Measurements from ENCODE around the gene SYNE2.

Gene SYNE2

DNA sequence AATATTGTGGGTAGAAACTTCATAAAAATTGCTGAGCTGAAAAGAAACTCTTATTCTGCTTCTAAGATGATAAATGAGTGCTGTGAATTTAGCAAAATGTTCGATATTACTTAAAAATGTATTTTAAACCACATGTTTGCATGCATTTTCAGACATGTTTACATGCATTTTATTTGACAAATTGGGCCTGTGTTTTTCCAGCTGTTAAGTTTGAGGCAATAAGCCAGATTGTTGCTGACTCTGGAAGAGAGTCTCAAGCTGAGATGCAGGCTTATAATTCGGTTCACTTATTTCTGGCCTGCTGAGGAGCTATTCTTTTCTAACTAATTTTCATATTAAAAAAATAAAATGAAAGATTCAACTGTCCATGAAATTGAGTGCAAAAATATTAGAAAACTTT is 110.1 kb downstream of the SYNE2 start:
- DNase-seq: no peak

DNA sequence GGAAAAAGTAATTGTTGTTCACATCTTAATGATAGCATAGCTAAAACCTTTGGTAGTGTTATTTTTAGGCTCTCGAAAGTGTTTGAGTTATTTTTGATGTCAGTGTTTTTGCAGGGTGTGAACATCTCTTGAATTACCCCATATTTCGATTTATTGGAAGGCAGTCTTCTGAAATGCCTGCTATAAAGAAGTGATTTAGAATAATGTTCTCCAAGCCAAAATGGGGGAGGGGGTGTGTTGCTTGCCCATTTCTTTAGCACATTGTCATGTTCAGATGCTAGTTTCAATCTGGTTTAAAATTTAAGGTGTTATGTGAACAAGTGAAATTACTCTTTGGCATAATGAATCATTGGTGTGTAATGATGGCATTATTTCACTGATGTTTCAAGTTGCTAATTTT is 110.6 kb downstream of the SYNE2 start:
- DNase-seq: no peak

DNA sequence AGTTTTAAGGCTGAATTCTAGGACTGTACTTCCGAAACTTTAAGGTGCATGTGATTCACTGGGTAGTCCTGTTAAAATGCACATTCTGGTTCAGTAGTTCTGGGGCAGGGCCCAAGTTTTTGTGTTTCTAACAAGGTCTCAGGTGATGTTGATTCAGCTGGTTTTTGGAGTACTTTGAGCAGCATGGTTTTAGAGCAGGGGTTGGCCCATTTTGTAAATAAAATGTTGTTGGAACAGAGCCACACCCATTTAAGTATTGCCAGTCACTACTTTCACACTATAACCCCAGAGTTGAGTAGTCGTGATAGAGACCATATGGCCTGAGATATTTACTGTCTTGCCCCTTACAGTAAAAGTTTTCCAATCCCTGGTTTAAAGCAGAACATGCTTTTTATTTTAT is 111.3 kb downstream of the SYNE2 start:
- no peak for DNase-seq

DNA sequence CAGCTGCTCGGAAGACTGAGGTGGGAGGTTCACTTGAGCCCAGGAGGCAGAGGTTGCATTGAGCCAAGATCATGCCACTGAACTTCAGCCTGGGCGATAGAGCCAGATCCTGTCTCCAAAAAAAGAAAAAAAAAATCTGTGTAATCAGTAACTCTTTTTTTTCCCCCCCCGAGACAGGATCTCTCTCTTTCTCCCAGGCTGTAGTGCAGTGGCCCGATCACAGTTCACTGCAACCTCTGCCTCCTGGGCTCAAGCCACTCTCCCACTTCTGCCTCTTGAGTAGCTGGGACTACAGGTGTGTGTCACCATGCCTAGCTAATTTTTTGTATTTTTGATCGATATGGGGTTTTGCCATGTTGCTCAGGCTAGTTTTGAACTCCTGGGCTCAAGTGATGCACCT is 113.6 kb downstream of the SYNE2 start:
- no peak for DNase-seq

DNA sequence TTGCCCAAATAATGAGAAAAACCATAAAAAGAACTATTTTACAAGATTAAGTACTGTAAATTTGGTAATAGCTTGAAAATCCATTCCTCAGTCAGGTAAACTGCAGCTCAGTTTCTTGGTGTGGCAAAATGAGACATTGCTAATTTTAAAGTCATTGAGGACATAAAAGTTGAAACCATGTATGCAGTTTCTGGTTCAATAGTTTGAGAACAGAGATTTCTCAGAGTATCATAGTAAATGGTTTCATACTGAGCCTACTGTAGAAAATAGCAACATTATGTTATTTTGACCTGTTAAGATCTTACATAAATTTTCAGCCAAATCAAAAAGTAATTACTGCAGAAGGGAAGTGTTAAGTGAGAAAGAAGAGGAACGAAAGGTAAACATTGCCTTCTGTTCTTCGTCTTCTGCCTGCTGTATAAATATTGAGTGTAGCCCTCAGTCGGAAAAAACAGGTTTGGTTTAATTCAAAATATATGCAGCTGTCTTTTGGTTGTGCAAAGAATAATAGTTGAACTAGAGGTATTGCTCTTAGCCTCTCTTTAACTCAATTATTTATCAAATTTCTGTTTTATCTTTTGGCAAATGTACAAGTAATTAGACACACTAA is 119.6 kb downstream of the SYNE2 start:
- DNase-seq: peak; percentile 42

DNA sequence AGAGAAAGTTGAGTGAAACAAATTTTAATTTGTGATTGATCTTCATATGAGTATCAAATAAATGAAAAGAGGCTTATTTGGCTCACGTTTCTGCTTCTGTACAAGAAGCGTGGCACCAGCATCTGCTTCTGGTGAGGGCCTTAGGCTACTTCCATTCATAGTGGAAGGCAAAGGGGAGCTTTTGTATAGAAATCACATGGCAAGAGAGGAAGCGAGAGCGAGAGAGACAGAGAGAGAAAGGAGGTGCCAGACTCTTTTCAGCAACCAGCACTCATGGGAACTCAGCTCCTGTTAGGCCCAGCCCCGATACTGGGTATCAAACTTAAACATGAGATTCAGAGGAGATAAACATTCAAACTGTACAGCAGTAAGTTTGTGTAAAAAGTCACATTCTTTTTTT is 121.4 kb downstream of the SYNE2 start:
- DNase-seq: no peak

DNA sequence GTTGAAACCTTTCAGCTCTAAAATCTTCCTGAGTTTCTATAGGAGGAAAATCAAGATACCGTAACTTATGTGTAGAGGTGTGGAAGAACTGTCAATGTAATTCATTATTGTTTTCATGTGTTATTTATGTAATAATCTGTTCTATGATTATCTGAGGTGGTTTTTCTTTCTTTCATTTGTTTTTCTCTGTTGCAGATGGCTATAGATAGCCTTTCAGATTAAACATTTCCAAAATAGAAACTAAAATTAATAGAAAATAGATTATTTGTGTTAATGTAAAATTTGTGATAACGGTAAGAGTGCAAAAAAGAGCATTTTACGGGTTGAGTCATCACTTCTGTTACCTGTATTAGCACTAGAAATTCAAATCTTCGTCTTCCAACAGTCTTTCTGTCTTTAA is 128.8 kb downstream of the SYNE2 start:
- DNase-seq: no peak

DNA sequence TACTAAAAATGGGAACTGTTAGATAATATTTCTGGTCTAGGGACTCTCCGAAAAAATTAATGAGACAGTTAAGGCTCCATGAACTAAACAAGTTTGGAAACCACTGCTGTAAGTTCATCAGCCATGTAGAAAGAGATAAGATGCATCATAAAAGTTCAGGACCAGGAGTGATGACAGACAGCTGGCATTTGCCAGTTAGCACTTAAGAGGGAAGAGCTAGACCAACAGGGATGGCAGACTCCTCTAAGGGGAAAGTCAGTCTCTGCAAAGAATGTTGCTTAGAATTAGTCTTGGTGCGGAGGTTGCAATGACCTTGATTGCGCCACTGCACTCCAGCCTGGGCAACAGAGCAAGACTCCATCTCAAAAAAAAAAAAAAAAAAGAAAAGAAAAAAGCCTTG is 129.4 kb downstream of the SYNE2 start:
- no peak for DNase-seq

DNA sequence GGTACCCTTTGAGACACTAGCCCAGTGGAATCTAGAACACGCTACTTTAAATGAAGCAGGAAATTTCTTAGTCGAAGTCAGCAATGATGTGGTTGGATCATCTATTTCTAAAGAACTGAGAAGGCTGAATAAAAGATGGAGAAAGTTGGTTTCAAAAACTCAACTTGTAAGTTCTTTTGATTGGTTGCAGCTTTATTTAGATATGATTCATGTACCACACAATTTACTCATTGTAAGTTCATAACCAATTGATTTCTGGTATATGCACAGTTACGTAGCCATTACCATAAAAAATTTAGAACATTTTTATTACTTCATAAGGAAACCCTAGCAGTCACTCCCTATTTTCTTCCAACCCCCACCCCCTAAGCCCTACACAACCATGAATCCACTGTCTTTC is 129.8 kb downstream of the SYNE2 start:
- DNase-seq: no peak

DNA sequence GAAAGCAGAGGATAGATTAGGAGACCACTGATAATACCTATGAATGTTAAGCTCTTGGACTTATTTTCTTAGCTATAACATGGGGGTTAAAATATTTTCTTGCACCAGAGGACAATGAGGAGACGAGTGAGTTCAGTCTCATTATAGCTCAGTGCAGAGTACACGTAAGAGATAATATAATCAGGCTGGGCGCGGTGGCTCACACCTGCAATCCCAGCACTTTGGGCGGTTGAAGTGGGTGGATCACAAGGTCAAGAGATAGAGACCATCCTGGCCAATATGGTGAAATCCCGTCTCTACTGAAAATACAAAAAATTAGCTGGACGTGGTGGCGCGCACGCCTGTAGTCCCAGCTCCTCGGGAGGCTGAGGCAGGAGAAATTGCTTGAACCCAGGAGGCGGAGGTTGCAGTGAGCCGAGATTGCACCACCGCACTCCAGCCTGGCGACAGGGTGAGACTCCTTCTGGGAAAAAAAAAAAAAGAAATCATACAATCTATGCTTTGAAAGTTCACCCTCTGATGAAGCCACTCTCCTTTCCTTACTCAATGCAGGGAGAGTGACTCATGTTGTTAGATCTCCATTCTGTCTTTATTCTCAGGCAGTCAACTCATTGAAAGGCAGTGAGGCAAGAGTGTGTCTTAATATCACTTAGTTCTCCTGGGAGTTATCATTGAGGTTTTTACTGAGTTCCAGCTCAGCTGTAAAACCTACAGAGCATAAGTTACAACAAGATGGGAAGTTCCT is 134.2 kb downstream of the SYNE2 start:
- DNase-seq: peak; percentile 14

DNA sequence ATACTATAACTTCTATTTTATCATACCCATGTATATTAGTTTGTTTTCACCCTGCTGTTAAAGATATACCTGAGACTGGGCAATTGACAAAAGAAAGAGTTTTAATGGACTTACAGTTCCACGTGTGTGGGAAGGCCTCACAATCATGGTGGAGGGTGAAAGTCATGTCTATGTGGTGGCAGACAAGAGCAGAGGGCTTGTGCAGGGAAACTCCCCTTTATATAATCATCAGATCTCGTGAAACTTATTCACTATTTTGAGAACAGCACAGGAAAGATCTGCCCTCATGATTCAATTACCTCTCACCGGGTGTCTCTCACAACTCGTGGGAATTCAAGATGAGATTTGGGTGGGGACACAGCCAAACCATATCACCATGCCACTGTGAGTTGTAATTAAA is 135.8 kb downstream of the SYNE2 start:
- no peak for DNase-seq

DNA sequence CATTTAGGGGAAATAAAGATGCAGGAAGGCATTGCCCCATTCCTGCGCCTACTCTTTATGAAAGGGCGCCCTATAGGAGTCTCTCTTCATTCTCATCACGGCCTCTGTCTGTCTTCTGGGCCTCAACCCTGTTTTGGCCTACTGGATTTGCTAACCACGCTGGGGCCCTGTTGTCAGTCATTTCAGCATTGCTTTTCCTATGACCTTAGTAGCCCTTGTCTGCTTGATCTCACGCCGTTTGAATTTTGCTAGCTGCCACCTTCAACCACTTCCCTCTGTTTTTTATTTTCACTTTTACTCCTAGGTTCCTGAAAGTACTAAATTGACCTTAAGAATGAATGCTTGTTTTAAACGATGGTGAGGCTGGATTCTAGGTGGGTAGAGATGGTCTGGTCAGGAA is 139.0 kb downstream of the SYNE2 start:
- no peak for DNase-seq

DNA sequence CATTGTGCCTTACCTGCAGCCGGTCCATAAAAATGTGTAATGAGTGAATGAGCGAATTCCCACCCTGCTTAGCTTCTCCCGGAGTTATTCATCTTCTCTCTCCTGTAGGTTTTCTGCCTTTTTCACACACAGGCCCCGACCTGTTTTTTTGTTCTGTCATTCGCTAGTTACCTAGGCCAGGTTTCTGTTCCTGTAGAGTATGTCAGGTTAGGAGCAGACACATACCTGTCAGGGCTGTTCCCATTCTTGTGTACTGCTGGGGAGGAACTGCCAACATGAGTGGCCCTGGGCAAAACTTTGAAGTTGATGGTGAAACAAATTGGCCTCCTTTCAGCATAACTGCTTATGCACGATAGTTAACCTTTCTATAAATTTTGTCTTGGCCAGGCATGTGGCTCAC is 140.1 kb downstream of the SYNE2 start:
- no peak for DNase-seq

DNA sequence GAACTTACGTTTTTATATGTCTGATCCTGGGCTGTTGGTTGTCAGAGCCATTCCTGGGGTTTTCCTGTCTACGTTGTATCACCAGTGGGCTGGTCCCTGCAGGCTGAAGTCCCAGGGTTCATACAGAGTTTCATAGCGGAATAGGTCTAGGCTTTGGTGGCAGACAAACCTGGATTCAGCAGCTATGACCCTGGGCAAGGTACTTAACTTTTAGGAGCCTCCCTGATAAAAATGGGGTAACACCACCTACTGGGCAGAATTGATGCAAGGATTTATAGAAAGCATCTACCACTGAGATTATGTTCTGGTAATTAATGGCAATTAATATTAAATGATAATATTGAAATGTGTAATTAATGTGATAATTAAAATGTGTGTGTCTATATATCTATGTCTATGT is 141.2 kb downstream of the SYNE2 start:
- no peak for DNase-seq

DNA sequence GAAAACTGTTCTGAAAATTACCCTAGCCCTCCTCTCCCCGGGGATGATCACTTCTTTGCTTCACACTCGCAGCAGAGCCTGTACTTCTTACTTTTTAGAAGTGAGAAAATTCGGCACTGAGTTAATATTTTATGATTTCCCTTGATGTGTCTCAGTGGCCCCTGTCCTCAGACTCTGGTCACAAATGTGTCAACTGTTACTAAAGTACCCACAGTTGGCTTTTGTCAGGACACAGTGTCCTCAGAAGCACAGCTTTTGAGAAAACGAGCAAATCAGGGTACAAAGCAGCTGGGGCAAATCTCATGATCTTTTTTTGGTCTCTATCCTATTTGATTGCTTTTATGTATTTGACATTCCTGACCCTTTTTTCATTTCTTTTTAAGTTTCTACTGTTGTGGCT is 142.5 kb downstream of the SYNE2 start:
- no peak for DNase-seq

DNA sequence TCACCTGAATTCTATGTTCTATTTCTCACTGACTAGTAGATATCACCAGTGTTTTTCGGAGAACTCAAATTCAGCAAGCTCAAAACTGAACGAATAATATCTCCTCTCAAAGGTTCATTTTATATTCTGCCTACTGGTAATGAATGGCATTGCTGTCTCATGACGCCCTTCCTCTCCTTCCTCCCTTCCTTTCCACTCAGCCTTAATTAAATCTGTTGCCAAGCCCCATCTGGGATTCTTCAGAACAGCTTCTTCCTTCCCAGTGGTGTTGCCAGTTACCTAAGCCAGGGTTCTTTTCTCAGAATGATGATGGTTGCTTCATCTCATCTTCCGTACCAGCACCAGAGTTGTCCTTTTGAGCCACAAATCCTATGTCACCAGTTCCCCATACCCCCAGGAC is 143.2 kb downstream of the SYNE2 start:
- no peak for DNase-seq

DNA sequence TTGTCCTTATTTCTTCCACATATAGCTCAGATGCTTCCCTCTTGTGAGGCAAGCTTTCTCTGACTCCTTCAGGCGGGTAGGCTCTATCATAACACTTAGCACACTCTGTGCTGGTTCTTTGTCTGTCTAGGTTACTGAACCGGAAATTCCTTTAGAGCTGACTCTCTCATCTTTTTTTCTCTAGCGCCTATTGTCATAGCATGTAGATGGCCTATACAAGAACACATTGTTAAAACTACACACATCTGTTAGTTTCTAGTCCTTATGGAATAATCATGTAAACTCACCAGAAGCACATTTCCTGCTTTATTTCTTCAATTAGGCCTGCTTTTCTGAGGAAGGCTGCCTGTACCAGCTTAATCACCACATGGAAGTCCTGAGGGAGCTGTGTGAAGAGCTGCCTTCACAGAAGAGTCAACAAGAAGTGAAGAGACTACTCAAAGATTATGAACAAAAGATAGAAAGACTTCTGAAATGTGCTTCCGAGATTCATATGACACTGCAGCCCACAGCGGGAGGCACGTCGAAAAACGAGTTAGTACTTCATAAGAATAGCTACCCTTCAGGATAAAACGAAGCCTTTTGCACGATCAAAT is 143.9 kb downstream of the SYNE2 start:
- DNase-seq: no peak

DNA sequence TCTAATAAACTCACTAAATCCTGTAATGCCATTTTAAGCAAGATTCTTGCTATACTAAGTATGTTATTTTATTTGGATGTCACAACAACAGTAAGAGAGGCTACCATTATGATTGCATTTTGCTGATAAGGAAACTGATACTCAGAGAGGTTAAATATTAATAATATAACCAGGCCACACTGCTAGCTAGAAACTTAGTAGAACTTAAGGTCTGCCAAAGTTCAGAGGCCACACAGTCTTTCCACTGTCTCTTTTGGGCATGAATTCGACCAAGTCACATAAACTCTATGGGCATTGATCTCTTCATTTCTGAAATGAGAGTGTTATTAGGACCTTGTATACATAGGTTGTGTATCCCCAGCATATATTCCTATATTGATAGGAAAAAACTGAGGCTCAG is 147.9 kb downstream of the SYNE2 start:
- no peak for DNase-seq

DNA sequence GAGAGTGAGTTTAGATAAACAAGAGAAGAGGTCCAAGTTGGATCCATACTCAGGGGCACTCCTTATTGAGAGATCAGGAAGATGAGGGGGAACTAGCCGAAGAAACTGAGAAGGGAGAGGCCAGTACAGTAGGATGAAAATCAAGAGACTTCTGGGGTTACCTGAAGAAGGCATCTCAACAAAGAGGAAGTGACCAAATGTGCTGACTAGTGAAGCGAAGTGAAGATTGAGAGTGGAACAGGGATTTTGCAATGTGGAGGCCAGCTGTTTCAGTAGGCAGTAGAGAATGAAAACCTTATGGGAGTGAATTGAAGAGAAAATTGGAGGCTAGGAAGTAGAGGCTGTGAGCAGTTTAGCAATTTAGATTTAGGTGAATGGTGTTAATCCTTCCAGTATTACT is 153.0 kb downstream of the SYNE2 start:
- DNase-seq: no peak

DNA sequence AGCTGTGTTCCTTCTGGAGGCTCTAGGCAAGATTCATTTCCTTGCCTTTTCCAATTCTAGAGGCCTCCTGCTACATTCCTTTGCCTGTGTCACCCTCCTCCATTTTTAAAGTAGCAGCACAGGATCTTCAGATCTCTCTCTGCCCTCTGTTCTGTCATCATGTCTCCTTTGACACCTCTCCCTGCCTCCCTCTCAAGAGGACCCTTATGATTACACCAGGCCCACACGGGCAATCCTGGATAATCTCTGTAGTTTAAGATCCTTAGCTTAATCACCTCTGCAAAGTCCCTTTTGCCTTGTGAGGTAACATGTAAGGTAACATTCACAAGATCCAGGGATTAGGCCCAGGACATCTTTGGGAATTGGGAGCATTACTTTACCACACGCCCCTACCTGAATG is 155.2 kb downstream of the SYNE2 start:
- DNase-seq: no peak

DNA sequence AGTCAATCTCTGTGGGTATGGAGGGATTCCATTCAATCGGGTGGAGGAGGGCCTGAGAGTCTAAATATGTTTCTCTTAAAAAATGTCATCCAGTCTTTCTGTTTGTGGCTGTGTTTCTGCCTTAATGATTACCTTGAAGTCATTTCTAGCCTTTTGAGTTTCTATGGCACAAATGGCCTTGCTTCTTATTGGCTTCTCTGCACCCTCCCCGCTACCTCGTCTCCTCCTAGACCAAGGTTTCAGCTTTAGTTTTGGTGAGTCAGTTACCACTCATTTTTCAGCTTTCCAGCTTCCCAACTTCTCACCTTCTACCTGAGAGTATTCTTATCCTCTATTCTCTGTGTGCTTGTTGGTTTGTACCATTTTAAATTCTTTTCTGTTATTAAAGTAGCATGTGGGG is 159.2 kb downstream of the SYNE2 start:
- no peak for DNase-seq

DNA sequence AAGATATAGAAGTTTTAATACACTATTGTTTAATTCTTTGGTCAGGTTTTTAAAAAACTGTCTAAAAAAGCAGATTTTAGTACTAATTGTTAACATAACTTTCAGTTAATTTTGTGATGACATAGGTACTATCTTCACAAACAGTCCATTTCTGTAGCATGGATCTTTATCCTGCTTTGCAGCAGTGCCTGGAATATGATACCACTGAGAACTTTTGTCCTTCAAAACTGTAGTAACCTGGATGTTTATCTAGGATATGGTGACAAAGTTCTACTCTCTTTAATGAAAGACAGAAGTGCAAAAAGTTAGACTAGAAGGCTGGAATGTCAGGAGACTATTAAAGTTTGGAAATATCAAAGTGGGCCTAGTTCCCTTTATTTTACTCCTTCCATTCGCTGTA is 159.9 kb downstream of the SYNE2 start:
- DNase-seq: no peak

DNA sequence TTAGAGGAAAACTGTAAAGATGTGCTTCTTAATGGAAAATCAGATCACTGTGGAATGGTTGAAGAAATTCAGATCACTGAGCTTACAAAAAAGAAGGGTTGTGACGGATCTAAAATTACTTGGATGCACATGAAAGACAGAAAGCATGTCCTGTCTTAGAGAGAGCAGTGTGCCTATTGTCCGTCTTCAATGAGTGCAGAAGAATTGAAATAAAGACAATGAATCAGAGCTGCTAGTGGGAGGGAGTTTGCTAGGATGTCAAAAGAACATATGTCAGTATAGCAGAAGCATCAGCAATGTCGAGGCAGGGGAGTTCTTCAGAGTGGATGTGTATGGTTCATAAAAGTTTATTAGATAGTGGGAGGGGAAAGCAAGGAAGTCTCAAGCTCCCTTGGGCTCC is 172.7 kb downstream of the SYNE2 start:
- no peak for DNase-seq

DNA sequence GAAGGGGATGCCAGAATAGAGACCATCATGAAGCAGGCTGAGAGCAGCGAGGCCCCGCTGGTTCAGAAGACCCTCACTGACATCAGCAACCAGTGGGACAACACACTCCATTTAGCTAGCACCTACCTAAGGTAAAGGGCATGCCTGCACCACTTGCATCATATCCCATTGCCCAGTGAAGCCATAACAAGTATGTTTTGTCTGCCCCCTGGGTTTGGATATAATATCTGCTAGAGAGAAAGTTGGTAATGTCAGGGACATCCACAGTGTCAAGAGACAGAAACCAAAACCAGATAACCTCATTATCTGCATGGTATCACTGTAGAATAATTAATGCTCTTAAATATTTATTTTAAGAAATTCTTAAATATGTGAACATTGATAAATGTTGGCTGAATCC is 173.8 kb downstream of the SYNE2 start:
- DNase-seq: no peak

DNA sequence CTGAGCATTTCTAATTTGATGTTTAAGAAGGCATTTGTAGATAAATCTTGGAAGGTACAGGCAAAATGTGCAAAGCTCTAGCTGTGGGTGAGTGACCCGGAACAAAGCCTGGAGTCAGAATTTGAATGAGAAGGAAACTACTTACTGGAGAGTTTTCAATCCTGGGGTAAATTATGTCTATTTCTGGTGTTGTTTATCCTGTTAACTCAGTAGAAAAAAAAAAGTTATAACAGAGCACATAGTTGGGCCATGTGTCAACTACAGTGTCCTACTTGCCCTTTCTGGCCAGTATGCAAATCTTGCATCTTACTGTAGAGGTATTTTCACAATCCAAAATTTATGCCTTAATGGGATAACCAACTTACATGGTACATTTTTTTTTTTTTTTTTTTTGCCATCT is 182.3 kb downstream of the SYNE2 start:
- no peak for DNase-seq
